Suprapubic skin (tissue), 3 donors: Measurements from ENCODE around the gene C1QL1.

ENCODE experiments used
- EP300 ChIP-seq: sonication (generic); formaldehyde crosslinking; IDR thresholded peaks from one replicate; pipeline ENCODE4 v1.6.1; 2017; ENCODE audit warnings: antibody characterized with exemption
- POLR2A ChIP-seq, 2 donors: fragments of 450-650 bp; IDR thresholded peaks; one replicate each; pipeline ENCODE4 v1.6.1; 2017; ENCODE audit warnings: antibody characterized with exemption in 2 of 2, mild to moderate bottlenecking in 2 of 2, moderate library complexity in 2 of 2
- TF ChIP-seq, protein P1 (sequence below), 2 donors: fragments of 200-600 bp in 1 of 2; fragments of 450-650 bp in 1 of 2; sonication (generic) in 1 of 2; IDR thresholded peaks; one replicate each; pipeline ENCODE4 v1.5.1; 2016 to 2019; ENCODE audit warnings: antibody characterized with exemption in 2 of 2, mild to moderate bottlenecking in 1 of 2, moderate library complexity in 1 of 2

GRCh38 chr17:44910231-44911106, 57.6 kb downstream of the C1QL1 start:
- TF ChIP-seq EP300 (no peak), POLR2A (IDR thresholded peaks at IDR 0.05) (no peak)
- TF ChIP-seq, protein P1, sequence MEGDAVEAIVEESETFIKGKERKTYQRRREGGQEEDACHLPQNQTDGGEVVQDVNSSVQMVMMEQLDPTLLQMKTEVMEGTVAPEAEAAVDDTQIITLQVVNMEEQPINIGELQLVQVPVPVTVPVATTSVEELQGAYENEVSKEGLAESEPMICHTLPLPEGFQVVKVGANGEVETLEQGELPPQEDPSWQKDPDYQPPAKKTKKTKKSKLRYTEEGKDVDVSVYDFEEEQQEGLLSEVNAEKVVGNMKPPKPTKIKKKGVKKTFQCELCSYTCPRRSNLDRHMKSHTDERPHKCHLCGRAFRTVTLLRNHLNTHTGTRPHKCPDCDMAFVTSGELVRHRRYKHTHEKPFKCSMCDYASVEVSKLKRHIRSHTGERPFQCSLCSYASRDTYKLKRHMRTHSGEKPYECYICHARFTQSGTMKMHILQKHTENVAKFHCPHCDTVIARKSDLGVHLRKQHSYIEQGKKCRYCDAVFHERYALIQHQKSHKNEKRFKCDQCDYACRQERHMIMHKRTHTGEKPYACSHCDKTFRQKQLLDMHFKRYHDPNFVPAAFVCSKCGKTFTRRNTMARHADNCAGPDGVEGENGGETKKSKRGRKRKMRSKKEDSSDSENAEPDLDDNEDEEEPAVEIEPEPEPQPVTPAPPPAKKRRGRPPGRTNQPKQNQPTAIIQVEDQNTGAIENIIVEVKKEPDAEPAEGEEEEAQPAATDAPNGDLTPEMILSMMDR (IDR thresholded peaks at IDR 0.05): no peak
